ENCODE measurements around the gene MYO18A.
A peak's percentile ranks its signal among the peaks of the same experiment; 100 is the strongest.

MYO18A gene

DNA sequence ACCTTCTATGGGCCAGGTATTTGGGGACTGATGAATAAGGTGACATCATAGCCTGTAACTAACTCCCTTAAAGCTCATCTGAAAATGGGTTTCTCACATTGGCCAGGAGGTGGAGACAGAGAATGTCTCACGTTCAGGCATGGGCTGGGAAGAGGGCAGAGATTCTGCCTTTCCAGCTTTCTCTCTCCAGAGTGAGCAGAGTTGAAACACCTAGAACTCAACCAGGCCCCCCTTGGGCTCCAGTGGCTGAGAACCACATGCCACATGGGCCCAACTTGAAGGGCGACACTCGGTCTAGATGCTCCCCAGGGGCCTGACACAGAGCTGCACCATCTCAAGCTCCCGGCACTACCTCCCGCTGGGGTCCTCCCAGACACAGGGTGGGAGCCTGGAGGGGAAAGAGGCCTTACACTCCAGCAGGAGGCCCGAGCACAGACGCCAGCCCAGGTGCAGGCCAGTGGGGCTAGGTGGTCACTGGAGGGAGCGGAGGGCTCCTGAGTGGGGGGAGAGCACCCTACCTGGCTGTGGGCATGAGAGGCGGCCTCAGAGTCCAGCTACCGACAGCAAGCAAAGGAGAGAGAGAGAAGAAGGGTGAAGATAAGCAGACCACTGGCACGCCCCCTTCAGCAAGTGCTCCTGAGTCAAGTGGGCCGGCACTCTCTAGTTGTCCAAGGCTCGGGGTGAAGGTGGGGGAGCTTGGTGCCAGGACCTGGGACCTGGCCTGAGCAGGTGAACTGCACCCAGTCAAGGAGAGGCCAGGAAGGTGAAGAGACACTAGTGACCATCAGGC, 55.9 kb downstream of the MYO18A start:
- DNase-seq: peak; percentile 57

DNA sequence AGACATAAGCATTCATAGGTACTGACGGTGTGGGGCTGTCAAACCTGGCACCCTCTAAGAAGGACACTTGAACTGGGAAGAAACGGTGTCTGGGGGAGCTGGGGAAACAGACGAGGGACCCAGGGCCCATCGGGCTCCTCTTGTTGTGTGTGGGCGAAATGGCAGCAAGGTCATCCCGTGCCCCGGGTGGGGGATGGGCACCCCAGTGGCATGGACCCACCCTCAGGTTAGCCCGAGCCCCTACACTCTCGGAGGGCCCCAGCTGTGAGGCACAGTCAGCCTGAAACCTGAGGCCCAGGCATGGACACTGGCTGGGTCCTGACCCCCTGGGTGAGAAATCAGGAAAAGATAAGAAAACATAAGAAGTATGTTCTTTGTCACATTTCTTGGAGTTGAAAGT, 57.1 kb downstream of the MYO18A start:
- DNase-seq: no peak

DNA sequence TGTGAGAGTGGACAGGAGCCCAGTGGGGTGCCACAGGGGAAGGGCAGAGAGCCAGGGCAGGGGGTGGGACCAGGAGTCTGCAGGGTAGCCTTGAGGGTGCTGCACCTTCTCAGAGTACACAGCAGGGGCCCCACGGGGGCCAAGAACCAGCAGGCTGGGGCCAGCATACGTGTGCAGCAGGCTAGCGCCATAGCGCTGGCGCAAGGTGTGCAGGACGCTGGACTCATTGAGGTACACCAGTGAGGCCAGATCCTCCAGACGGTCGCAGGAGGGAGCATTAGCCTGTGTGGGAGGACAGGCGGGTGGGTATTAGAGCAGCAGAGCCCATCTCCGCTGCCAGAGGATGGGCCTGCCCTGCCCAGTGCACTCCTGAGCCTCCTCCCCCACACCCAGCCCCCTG, 58.8 kb downstream of the MYO18A start:
- no peak for DNase-seq

DNA sequence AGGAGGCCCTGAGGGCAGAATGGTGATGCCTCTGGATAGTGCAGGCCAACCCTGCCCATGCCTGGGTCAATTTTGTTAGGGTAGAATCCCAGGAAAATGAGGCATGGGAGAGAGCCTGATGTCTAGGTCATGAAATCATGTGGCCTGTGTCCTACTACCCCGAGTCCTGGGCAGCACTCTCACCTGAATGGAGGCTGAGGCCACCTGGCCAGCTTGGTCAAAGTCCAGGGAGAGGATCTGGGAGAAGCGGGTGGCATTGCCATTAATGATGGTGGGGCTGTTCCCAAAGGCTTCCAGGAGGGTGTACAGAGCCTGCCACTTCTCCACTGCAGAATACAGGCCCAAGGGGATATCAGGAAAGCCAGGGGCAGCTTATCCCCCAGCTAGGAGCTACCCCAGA, 59.8 kb downstream of the MYO18A start:
- no peak for DNase-seq

DNA sequence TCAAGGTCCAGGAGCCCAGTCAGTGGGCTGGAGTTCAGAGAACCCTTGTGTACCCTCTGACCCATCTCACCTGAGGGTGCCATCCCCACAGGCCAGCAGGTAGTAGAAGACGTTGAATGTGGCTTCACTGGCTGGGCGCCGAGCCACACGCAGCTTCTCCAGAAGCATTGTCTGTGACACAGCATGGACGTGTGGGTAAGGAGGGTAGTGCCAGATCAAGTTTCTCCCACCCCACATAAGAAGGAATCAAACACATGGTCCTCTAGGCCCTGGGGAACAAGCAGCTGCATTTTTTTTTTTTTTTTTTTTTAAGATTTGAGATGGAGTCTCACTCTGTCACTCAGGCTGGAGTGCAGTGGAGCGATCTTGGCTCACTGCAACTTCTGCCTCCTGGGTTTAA, 60.9 kb downstream of the MYO18A start:
- no peak for DNase-seq

DNA sequence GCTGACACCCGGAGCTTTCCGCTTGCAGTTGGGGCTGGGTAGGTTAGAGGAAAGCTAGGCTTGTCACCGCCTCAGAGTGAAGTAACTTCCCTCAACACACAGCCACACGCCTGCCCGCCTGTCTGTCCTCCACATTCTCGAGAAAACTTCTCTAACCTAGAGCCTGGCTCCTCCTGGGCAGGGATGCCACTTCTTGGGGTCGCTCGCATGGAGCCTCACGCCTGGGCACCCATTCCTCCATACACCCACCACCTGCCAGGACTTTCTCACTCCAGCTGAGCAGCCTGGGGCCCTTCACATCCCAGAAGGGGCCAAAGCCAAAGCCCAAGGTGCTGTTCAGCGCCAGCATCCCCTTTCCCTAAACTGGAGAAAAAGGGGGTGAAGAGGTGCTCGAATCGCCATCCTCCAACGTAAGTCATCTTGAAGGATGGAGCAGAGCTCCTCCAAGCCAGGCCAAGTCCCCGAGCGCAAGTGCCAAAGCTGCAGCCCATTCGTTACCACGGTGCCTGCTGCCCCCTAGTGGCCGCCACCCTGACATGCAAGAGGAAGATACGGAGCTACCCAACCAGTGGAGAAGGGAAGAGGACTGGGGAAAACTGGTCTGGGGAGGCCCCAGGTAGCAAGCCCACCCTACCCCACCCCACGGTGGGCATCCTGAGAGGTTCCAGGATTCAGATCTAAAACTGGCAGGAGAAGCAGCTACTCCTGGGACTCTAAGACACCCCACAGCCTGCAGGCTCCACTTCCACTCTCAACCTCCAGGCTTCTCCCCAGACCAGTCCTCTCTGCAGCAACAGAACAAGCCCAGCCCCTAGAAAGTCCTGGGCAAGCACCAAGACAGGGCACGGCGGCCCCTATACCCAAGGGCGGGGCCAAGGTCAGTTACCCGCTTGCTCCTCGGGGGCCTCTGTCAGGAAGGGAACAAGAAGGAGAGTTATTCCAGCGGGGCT, 63.1 kb downstream of the MYO18A start:
- DNase-seq: peak; percentile 55

DNA sequence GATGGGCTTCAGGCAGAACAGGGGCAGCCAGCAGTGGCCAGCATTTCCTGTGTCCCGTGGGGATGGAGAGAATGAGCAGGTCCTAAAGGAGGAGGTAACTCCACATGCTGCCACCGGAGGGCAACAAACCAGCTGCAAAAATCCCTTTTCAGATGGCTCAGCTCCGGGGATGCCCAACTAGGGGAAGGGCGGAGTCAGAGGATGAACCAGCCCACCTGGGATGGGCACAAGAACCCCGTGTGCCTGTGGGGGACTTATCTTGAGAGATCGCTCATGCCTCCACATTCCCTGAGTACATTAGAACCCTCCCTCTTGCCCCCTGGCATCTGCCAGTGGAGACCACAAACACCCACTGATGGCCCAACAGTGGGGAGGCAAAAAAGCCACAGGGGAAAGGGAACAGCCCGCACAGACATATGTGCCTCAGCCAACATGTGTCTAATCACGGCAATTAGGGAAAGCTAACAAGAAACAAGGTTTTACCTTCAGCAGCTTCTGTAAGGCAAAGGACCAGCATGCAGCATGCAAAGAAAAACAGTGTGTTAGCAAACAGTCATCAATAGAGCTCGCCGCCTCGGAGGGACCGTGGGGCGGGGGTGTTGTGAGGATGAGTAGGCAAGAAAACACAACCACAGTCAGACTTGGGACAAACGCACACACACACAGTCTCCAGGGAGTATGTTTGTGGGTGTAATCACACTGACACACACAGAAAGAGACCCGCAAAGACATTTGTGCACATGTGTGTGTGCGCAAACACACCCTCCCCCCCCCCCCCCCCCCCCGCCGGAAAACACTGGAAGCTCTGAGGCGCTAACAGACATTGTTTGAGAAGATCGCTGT, 64.0 kb downstream of the MYO18A start:
- DNase-seq: peak; percentile 77

DNA sequence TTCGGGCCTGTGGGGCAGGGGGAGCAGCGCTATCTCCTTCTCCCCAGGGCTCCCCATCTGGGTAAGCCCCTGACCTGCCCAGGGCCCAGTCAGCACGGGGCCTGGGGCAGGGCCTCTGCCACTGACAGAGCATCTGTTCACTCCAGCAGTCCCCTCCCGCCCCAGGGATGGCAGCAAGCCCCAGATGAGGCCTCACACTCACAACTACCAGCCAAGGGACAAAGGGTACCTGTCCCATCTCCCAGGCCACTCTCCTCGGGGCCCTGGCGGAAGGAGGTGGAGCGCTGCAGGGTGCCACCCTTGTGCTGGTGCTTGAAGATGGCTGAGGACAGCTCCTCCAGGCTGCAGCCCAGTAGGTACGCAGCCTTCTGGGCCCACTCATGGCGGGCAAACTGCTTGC, 64.8 kb downstream of the MYO18A start:
- DNase-seq: no peak

DNA sequence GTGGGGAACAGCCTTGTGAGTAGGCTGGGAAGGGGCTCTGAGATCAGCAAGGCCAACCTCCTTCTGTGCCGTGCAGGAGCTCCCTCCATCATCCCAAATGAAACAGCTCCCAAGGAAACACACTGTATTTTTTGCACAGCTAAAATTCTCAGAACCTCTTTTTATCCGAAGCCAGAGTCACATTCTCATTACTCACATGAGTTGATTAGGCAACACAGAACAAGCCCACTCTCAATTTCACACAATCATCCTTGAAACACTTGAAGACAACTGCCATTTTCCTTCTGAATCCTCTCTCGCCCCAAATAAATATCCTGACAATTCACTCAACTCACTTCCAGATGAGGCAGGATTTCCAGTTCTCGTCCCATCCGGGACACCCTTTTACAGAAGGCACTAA, 66.1 kb downstream of the MYO18A start:
- DNase-seq: no peak

DNA sequence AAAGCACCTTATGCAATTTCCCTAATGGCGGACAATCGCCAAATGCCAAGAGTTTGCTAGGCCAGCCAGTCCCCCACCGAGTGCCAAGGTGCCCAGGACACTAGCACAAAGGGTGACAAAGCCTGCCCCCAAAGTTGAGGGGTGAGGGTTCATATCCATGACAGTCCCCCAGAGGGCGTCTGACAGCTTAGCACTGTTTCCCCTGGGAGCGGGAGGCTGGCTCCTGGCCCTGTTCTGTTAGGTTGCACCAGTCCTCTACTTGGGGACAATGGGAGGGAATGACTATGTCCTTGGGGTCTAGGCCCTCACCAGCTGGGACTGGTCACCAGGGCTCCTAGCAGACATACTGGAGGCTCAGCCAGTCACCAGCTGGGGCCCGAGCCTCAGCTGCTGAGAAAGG, 66.9 kb downstream of the MYO18A start:
- DNase-seq: no peak

DNA sequence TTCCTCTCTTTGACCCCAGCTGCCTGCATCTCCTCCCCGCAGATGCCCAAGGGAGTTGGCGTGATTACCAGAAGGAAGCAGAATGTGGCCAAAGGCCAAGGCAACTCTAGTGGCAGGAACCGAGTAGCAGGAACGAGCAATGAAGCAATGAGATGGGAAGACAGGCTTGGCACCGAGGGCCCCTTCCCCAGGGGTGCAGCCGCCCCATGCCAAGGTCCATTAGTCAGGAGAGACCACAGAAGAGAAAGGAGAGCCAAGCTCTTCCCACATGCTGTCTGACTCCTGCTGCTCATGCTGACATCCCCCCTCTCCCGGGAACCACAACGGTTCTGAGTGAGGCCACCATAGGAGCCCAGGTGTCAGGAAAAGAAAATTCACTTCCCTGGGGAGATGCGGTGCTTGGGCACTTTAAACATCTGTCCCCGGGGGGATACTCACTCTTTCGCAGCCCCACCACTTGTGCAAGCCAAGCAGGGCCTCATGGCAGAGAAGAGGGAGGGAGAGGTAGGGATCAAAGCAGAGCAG, 67.4 kb downstream of the MYO18A start:
- no peak for DNase-seq

DNA sequence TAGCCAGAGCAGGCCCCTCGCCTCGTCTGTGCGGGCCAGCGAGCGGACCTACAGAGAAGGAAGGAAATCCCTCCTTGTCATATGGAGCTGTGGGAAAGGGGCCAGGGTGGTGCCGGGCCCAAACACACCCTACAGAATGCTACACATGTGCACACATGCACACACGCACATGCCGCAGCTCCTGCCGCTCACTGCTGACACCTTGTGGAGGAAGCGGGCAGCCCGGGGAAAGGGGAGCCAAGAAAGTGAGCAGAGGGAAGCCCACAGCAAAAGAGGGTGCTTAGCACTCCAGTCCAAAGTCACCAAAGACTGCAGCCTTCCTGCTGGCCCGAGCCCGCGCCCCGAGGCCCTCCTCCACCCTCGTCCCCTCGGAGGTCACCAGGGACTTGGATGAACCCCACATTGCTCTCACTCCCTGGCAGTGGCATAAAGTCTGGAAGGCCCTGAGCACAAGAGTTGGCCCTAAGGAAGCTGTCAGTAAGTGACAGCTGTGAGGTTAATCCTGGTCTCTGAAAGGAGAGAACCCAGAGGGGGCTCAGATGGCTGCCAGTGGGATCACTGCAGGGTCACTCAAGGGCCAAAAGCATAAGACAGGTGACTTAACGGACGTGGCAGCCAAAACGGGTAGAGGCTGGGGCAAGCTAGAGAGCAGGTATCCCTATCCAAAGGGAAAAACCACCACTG, 68.2 kb downstream of the MYO18A start:
- DNase-seq: peak; percentile 24

DNA sequence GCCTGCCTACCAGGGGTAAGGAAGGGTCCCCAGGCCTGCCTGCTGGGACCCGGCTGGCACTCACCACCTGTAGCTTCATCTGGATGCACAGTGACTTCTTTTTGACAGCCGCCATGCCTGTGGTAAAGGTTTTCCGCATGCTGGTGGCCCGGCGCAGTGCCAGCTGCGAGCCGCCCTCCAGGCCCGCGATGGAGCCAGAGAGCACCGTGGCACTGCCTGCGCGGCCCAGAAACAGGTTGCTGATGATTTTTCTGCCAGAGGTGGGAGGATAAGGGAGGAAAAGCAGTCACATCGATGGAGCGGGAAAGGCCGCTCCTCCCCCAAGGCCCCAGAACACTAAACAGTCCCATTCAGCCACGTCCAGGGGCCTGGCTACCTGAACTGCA, 69.8 kb downstream of the MYO18A start:
- DNase-seq: no peak

DNA sequence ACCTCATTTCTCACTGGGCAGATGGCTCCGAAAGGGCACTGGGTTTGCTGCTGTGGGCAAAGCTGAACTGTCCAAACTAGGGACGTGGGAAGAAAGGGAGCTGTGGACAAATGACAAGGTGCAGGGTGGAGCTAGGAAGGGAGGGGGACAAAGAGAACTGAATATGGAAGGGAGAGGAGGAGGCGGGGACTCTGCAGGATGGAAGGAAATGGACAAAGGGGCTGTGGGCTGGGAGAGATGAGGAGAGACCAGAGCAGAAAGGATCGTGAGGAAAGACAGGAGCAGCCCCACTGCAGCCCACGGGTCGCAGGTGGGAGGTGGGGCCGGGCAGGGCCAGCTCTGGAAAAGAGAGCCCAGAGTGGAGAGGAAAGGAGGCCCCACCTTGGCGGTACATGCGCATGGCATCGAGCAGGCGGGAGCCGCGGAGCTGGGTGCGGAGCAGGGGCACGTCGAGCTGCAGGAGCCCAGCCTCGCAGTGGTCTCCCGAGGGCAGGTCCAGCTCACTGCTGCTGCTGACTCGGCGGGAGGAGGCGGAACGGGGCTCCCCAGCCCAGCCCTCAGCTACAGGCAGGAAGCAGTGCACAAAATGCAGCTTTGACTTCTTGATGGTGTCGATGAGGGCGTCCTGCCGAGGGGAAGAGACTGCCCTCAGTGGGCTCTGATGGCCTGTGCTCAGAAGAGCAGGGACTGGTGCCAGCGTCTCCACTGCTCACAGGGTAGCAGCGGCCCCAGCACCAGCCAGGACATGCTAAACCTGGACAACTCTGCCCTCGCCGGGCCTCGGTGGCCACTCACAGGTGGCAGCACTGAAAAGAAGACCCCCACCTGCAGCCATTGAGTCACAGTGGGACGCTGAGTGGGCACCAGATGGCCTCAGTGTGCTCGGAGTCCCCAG, 70.5 kb downstream of the MYO18A start:
- no peak for DNase-seq

DNA sequence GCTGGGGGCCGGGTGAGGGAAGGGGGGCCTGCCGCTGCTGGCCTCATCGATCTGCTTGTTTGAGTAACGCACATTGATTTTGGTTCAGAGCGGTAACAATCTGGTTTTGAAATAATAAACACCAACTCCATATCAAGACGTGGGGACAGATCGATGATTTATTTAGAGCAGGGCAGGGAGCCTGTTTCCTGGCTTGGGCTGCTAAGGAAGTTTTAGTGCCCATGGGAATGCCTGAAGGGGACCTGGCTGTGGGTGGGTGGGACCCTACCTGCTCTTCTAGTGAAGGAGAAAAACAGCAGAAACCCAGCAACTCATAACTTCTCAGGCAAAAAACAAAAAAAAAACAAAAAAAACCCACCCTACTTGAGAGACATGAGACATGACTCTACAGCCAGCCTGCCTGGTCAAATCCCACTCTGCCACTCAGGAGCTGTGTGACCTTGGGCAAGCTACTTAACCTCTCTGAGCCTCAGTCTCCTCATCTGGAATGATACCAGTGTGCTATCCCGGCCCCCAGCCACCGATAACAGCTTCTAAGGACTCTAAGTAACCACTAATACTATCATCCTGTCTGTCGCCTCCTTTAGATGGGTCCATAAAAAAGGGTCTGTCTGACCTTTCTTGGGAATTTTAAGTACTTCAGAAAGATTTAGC, 71.2 kb downstream of the MYO18A start:
- DNase-seq: no peak

DNA sequence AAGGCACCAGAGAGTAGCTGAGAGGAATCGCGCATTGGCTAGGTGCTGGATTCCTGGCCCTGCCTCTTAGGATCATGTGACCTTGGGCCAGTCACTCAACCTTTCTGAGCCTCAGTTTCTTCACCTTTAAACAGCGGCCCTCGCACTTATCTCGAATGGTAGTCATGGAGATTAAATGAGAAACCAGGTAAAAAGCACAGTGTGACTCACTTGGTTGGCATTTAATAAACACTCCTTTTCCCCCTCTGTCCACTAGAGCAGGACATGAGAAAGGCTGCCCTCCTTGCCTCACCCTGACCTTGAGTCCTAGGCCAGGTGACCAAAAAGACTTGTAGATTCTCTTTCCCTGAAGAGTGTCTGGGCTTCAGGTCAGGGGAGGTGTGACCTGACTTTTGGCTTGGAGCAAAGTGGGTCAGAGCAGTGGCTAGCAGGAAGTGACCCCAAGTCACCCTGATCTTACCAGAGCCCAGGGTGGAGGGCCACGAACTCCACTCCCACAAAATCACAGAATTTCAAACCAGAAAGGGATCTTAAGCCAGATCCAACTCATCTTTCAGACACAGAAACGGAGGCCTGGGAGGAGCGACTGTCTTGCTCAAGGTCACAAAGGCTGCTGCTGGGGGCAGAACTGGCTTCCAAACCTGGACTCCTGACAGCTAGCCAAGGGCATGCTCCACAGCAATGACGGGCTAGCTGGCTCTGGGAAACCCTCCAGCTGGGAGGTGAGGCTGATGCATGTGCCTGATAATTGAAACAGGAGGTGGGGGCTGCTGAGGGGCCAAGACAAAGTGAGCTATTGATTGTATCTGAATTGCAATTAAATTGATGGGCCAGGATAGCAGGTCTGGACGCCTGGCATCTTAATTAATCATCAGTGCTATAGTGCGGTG, 72.0 kb downstream of the MYO18A start:
- DNase-seq: no peak

DNA sequence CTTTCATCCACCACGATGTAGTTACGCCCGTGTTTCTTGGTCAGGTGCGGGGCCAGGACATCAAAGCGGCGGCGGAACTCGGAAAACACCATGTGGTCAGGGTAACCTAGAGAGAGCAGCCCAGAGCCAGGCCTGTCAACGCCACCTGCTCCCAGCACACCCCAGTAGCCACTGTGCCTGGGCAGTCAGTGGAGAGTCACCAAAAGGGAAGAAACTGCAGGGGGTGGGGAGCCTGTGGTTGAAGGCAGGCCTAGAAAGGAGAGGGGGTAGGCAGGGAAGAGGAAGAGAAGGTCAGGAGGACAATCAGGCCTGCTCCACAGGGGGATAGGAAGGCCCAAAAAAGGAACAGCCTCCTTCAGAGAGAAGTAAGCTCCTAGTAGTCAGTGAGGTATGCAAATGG, 73.1 kb downstream of the MYO18A start:
- DNase-seq: no peak

DNA sequence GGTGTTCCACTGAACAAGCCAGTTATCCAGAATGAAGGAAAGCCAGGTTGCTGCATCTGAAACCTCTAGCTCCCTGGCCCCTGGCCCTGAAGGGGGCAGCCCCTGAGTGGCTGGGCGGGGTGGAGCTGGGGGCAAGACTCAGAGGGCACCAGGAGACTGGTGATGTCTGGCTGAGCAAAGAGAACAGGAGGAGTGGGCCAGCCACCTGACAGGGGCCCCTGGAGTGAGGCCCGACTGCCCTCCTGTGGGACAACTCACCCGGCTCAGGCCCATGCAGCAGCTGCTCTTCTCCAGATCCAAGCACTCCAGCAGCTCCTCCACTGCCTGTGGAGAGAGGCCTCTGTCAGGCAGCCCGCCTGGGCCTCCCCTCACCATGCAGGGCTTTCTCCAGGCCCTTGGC, 76.9 kb downstream of the MYO18A start:
- no peak for DNase-seq

DNA sequence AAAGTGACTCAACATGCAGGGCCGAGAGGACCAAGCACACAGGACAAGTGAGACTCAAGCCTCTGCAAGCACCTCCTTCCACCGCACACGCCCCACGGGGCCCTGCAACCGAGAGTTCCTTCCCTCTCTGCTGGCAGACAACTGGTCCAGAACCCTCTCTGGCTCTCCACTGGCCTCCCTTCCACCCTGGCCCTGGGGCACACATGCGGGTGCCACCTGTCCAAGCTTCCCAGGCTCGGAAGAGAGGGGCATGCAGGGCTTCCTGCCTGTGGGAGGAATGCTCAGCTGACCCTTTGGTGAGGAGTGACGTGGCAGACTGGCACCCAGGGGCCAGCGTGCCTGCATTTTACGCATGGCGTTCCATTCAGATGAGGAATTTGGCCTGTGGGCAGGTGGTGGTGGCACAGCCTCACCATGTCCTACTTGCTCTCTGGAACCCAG, 77.4 kb downstream of the MYO18A start:
- no peak for DNase-seq

DNA sequence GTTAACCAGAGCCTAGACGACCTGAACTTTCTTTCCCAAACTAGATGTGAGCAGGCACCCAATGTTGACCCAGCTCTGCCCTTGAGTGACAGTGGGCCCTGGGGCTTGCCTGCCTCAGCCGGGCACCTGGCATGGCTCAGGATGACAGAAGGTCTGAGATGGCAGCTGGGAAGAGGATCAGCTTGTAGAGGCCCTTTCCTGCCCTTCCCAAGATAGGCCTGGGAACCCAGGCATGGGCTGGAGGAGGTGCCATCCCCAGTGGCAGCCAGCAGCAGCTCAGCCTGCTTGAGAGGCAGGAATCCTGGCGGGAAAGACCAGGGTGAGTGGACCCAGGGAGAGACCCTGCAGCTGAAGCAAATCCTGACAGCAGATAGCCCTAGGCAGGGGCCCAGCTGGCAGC, 78.2 kb downstream of the MYO18A start:
- no peak for DNase-seq
